H1 (cell line): ENCODE measurements around the gene DEPDC1. TPM values are rescaled to one million over a fixed set of nuclear protein-coding genes. Genes with fewer than 3 reads are reported as not detected.

Experiments used
- BACH1 ChIP-seq: IDR thresholded peaks from 2 replicates; pipeline ENCODE4 v1.6.1; 2012; ENCODE audit warnings: low read length, improper control_type of control experiment
- CHD2 ChIP-seq: IDR thresholded peaks from 2 replicates; pipeline ENCODE4 v1.6.1; 2012; ENCODE audit warnings: low read length, improper control_type of control experiment
- CREB1 ChIP-seq: IDR thresholded peaks from 2 replicates; pipeline ENCODE4 v1.6.1; 2012; ENCODE audit warnings: inconsistent platforms
- CTBP2 ChIP-seq: IDR thresholded peaks from 2 replicates; pipeline ENCODE4 v1.7.0; 2011; ENCODE audit warnings: borderline replicate concordance, mild to moderate bottlenecking, moderate library complexity, mixed read lengths, low read length; ENCODE audit not compliant: insufficient read depth, insufficient read length
- CTCF ChIP-seq, 3 experiments: IDR thresholded peaks; 1 replicate in 2 of 3; 2 replicates in 1 of 3; pipeline versions ENCODE4 v1.5.1 to v1.6.1; 2011; ENCODE audit warnings: low read length in 3 of 3, mild to moderate bottlenecking in 3 of 3, inconsistent platforms in 2 of 3, low read depth in 1 of 3, moderate library complexity in 1 of 3; ENCODE audit not compliant: insufficient read depth in 1 of 3; ENCODE audit errors: control extremely low read depth in 1 of 3
- E2F6 ChIP-seq: IDR thresholded peaks from 2 replicates; pipeline ENCODE4 v1.6.1; 2012; ENCODE audit warnings: inconsistent platforms
- EGR1 ChIP-seq: IDR thresholded peaks from 2 replicates; pipeline ENCODE4 v1.6.1; 2011; ENCODE audit warnings: low read depth, low read length, borderline replicate concordance
- GABPA ChIP-seq: IDR thresholded peaks from 2 replicates; pipeline ENCODE4 v1.6.1; 2011; ENCODE audit warnings: mild to moderate bottlenecking, low read length, moderate library complexity, borderline replicate concordance; ENCODE audit not compliant: insufficient read depth
- HDAC6 ChIP-seq: IDR thresholded peaks from one replicate; pipeline ENCODE4 v1.7.1; 2012; ENCODE audit warnings: low read depth, mild to moderate bottlenecking, inconsistent platforms, low read length, moderate library complexity
- KDM4A ChIP-seq: IDR thresholded peaks from one replicate; pipeline ENCODE4 v1.7.1; 2012; ENCODE audit warnings: low read depth, mild to moderate bottlenecking, moderate library complexity, low read length, inconsistent platforms; ENCODE audit not compliant: severe bottlenecking
- KDM5A ChIP-seq: fragments of 200-600 bp; IDR thresholded peaks from 2 replicates; pipeline ENCODE4 v1.7.1; 2012; ENCODE audit warnings: mild to moderate bottlenecking, low read length, inconsistent platforms, mixed read lengths
- NRF1 ChIP-seq: IDR thresholded peaks from 2 replicates; pipeline ENCODE4 v1.6.1; 2011; ENCODE audit warnings: mild to moderate bottlenecking, low read depth, low read length, improper control_type of control experiment
- POLR2A ChIP-seq, 2 experiments: IDR thresholded peaks; 1 replicate in 1 of 2; 2 replicates in 1 of 2; pipeline ENCODE4 v1.6.1; 2011; ENCODE audit warnings: low read depth in 2 of 2, low read length in 2 of 2, mild to moderate bottlenecking in 2 of 2; ENCODE audit errors: control extremely low read depth in 1 of 2
- RFX5 ChIP-seq: IDR thresholded peaks from 2 replicates; pipeline ENCODE4 v1.6.1; 2011; ENCODE audit warnings: low read depth, low read length, improper control_type of control experiment, borderline replicate concordance
- SIRT6 ChIP-seq: IDR thresholded peaks from one replicate; pipeline ENCODE4 v1.7.1; 2012; ENCODE audit warnings: low read length, inconsistent platforms
- SP4 ChIP-seq: IDR thresholded peaks from 2 replicates; pipeline ENCODE4 v1.6.1; 2012; ENCODE audit warnings: low read length, inconsistent platforms
- TAF7 ChIP-seq: optimal IDR thresholded peaks from 2 replicates; pipeline ENCODE3; 2011; ENCODE audit warnings: low read depth, mild to moderate bottlenecking, inconsistent platforms, low read length, moderate library complexity, borderline replicate concordance
- TBP ChIP-seq: IDR thresholded peaks from 2 replicates; pipeline ENCODE4 v1.6.1; 2011; ENCODE audit warnings: low read depth, low read length, improper control_type of control experiment
- TEAD4 ChIP-seq: IDR thresholded peaks from 2 replicates; pipeline ENCODE4 v1.6.1; 2012; ENCODE audit warnings: low read depth, low read length, inconsistent platforms, mixed read lengths
- USF2 ChIP-seq: IDR thresholded peaks from 2 replicates; pipeline ENCODE4 v1.6.1; 2011; ENCODE audit warnings: low read length, improper control_type of control experiment
- ZNF274 ChIP-seq: IDR thresholded peaks from 2 replicates; pipeline ENCODE4 v1.7.0; 2012; ENCODE audit warnings: low read length, borderline replicate concordance; ENCODE audit errors: extremely low read depth
- polyA plus RNA-seq, 7 experiments: library from polyadenylated mRNA; depleted of rRNA in 3 of 7; stranded (reverse) in 5 of 7; unstranded in 2 of 7; fragments of >200 nt in 5 of 7; fragments of 200-250 nt in 2 of 7; gene quantifications; 1 replicate in 5 of 7; 2 replicates in 1 of 7; 4 replicates in 1 of 7; pipeline versions ENCODE4 v1.2.1 to v1.2.3, GENCODE V29; 2011 to 2013; ENCODE audit warnings: missing spikeins in 2 of 7, mixed read lengths in 2 of 7
- total RNA-seq: library from RNA; stranded (reverse); fragmentation: NEBNext Ultra II Directional; extraction: Animal tissue kit (Norgen Biotek cat#: 25700); gene quantifications from 2 replicates; pipeline ENCODE4 v1.2.1, GENCODE V29; 2021

The DEPDC1 gene
- total and polyA plus RNA-seq, 2 of the 8 experiments (the other 6 are each of a cell fraction or from before 2014, with no cell fraction given), result 5.5 to 46.5 TPM

GRCh38 chr1:68496680-68497357, at the start of gene DEPDC1 (continued):
- TF ChIP-seq ZNF274 (no peak), BACH1 (no peak), TEAD4 (no peak), SIRT6 (no peak), CTBP2 (no peak), HDAC6 (no peak), CTCF (IDR thresholded peaks at IDR 0.05; ENCODE audit: control extremely low read depth in 1 of 3, insufficient read depth in 1 of 3, low read depth in 1 of 3, low read length in 3 of 3) (0 out of 4 replicates have a peak, but pooled peaks of 1 of the 3 experiments have one; percentile 9), SP4 (no peak), EGR1 (no peak), KDM4A (peak; percentile 82), KDM5A (no peak), USF2 (peak; percentile 97), TAF7 (peak; percentile 17), GABPA (no peak), NRF1 (no peak), CHD2 (no peak), POLR2A (IDR thresholded peaks at IDR 0.05; ENCODE audit: control extremely low read depth in 1 of 2, low read depth in 2 of 2, low read length in 2 of 2) (peak; percentile 57 to 67; a peak in 2 of 3 replicates), RFX5 (no peak), CREB1 (peak; percentile 42), E2F6 (peak; percentile 62; the same call in 1 of the 2 replicates), TBP (peak; percentile 58; the same call in 1 of the 2 replicates)
